ENCODE results near the gene HOPX.

GRCh38 chr4:56701161-56701480, 20.0 kb upstream of the HOPX start:
- no peak for TF ChIP-seq CTCF (conservative IDR thresholded peaks at IDR 0.05; ENCODE audit: low read depth, low read length)
- TF ChIP-seq CHD1 (IDR thresholded peaks at IDR 0.05; ENCODE audit: low read depth, low read length), result no peak
- no peak for TF ChIP-seq MAFK (IDR thresholded peaks at IDR 0.05; ENCODE audit: low read depth, low read length)
- TF ChIP-seq RFX5 (IDR thresholded peaks at IDR 0.05; ENCODE audit: low read depth, low read length), result no peak
- TF ChIP-seq POLR2A (IDR thresholded peaks at IDR 0.05; ENCODE audit: low read depth, low read length), result no peak
- no peak for TF ChIP-seq RCOR1 (IDR thresholded peaks at IDR 0.05; ENCODE audit: insufficient replicate concordance, low read length)
- TF ChIP-seq CEBPB (IDR thresholded peaks at IDR 0.05; ENCODE audit: low read depth, low read length), result no peak
- TF ChIP-seq SMC3 (IDR thresholded peaks at IDR 0.05; ENCODE audit: low read depth, low read length), result no peak
- no peak for TF ChIP-seq MXI1 (IDR thresholded peaks at IDR 0.05; ENCODE audit: borderline replicate concordance, low read depth, low read length)
- TF ChIP-seq BHLHE40 (IDR thresholded peaks at IDR 0.05; ENCODE audit: low read depth, low read length), result no peak
- TF ChIP-seq RAD21 (IDR thresholded peaks at IDR 0.05; ENCODE audit: low read length), result no peak
- no peak for TF ChIP-seq USF2 (IDR thresholded peaks at IDR 0.05; ENCODE audit: low read depth, low read length)
- no peak for TF ChIP-seq FOS (IDR thresholded peaks at IDR 0.05; ENCODE audit: low read depth, low read length)
